Measurements from ENCODE around the gene RAG2. TPM values are rescaled to one million over a fixed set of nuclear protein-coding genes. Genes with fewer than 3 reads are reported as not detected.

RAG2 gene
- total and polyA plus RNA-seq, 2 experiments from 2014 or later, result not detected

GRCh38 chr11:36615826-36616225 lies 17.8 kb upstream of the RAG2 start:
- no peaks in the 10 kb centered on the region for H3K9me2 ChIP-seq (ENCODE audit: insufficient read depth)
- H3K79me2 ChIP-seq (replicated peaks; ENCODE audit: insufficient read depth), result no peaks in the 10 kb centered on the region
- H3K4me1 Mint-ChIP-seq, result no peaks in the 10 kb centered on the region
- no peaks in the 10 kb centered on the region for H3K27me3 ChIP-seq (ENCODE audit: insufficient read depth)
- DNase-seq (ENCODE audit: low spot score) (no peak), ATAC-seq (no peak)
- TF ChIP-seq ZNF331 (CRISPR knock-in tag; IDR thresholded peaks at IDR 0.05; ENCODE audit: low read depth) (no peak), ETS1 (IDR thresholded peaks at IDR 0.05) (no peak), ZNF114 (CRISPR knock-in tag; IDR thresholded peaks at IDR 0.05) (no peak), JUNB (IDR thresholded peaks at IDR 0.05; ENCODE audit: unreplicated experiment) (no peak), CTCF (conservative IDR thresholded peaks at IDR 0.05; ENCODE audit: low read depth in 2 of 2) (no peak), EZH2 (IDR thresholded peaks at IDR 0.05; ENCODE audit: low read depth, unreplicated experiment) (no peak), NANOG (IDR thresholded peaks at IDR 0.05; ENCODE audit: borderline replicate concordance) (no peak), STAT1 (IDR thresholded peaks at IDR 0.05; ENCODE audit: unreplicated experiment) (no peak), ZNF462 (CRISPR knock-in tag; IDR thresholded peaks at IDR 0.05) (no peak), CREB1 (CRISPR knock-in tag; IDR thresholded peaks at IDR 0.05; ENCODE audit: low read depth) (no peak), REST (IDR thresholded peaks at IDR 0.05; ENCODE audit: unreplicated experiment) (no peak), POLR2AphosphoS5 (IDR thresholded peaks at IDR 0.05; ENCODE audit: low read depth) (no peak), EZH2phosphoT487 (IDR thresholded peaks at IDR 0.05; ENCODE audit: unreplicated experiment) (no peak)
- H3K27me3 Mint-ChIP-seq (ENCODE audit: insufficient read depth, low read depth, poor library complexity), result no peaks in the 10 kb centered on the region
- no peak overlapping the region for H3K27ac Mint-ChIP-seq
- H3K4me1 ChIP-seq (ENCODE audit: insufficient read depth), result no peaks in the 10 kb centered on the region
- H3K36me3 Mint-ChIP-seq (ENCODE audit: low read depth), result no peaks in the 10 kb centered on the region
- no peak overlapping the region for H3K4me3 Mint-ChIP-seq
- H3K4me3 ChIP-seq, result no peak overlapping the region
- no peaks in the 10 kb centered on the region for H3F3A ChIP-seq (replicated peaks; ENCODE audit: low read depth)
- H3K27ac ChIP-seq (ENCODE audit: low read depth), result no peak overlapping the region
- H3K4me2 ChIP-seq, result no peak overlapping the region
- no peaks in the 10 kb centered on the region for H3K36me3 ChIP-seq (ENCODE audit: insufficient read depth)
- H2AFZ ChIP-seq, result no peak overlapping the region
- no peaks in the 10 kb centered on the region for H4K20me1 ChIP-seq (replicated peaks; ENCODE audit: insufficient read depth)
- no peaks in the 10 kb centered on the region for H3K9me3 Mint-ChIP-seq
